ENCODE measurements around the gene SUGCT.
"Not testable (repeated sequence)": the region's sequence is repeated elsewhere in the genome, so short reads cannot be mapped to it uniquely, and the experiment has no call there.

Gene SUGCT

GRCh38 chr7:40649247-40649646 is 514.4 kb downstream of the SUGCT start:
- DNase-seq (ENCODE audit: low read depth in 3 of 3, low spot score in 1 of 3): no peak

- DNase-seq (ENCODE audit: low read depth in 3 of 3, low spot score in 1 of 3): not testable (repeated sequence)
These were observed 516.1 kb downstream of the SUGCT start for GRCh38 chr7:40650903-40651302.

- no peak for DNase-seq (ENCODE audit: low read depth in 3 of 3, low spot score in 1 of 3)
These were observed 519.4 kb downstream of the SUGCT start for GRCh38 chr7:40654171-40654570.

- DNase-seq (ENCODE audit: low read depth in 3 of 3, low spot score in 1 of 3): no peak
These were observed 520.6 kb downstream of the SUGCT start for GRCh38 chr7:40655426-40655825.

GRCh38 chr7:40656349-40656748 is 521.5 kb downstream of the SUGCT start:
- DNase-seq (ENCODE audit: low read depth in 3 of 3, low spot score in 1 of 3): no peak

- DNase-seq (ENCODE audit: low read depth in 3 of 3, low spot score in 1 of 3): no peak
These were observed 523.9 kb downstream of the SUGCT start for GRCh38 chr7:40658729-40659128.

GRCh38 chr7:40659231-40659630 is 524.4 kb downstream of the SUGCT start:
- DNase-seq (ENCODE audit: low read depth in 3 of 3, low spot score in 1 of 3): no peak

- no peak for DNase-seq (ENCODE audit: low read depth in 3 of 3, low spot score in 1 of 3)
These were observed 538.5 kb downstream of the SUGCT start for GRCh38 chr7:40673285-40673684.

- DNase-seq (ENCODE audit: low read depth in 3 of 3, low spot score in 1 of 3): no peak
These were observed 539.5 kb downstream of the SUGCT start for GRCh38 chr7:40674316-40674715.

- no peak for DNase-seq (ENCODE audit: low read depth in 3 of 3, low spot score in 1 of 3)
These were observed 540.9 kb downstream of the SUGCT start for GRCh38 chr7:40675741-40676140.

- DNase-seq (ENCODE audit: low read depth in 3 of 3, low spot score in 1 of 3): no peak
These were observed 541.4 kb downstream of the SUGCT start for GRCh38 chr7:40676221-40676620.

GRCh38 chr7:40680657-40681056 is 545.9 kb downstream of the SUGCT start:
- DNase-seq (ENCODE audit: low read depth in 3 of 3, low spot score in 1 of 3): no peak

- DNase-seq (ENCODE audit: low read depth in 3 of 3, low spot score in 1 of 3): no peak
These were observed 547.9 kb downstream of the SUGCT start for GRCh38 chr7:40682696-40683095.

- no peak for DNase-seq (ENCODE audit: low read depth in 3 of 3, low spot score in 1 of 3)
These were observed 559.4 kb downstream of the SUGCT start for GRCh38 chr7:40694026-40694809.

- DNase-seq (ENCODE audit: low read depth in 3 of 3, low spot score in 1 of 3): no peak
These were observed 560.2 kb downstream of the SUGCT start for GRCh38 chr7:40694991-40695390.

GRCh38 chr7:40697653-40698052 is 562.8 kb downstream of the SUGCT start:
- no peak for DNase-seq (ENCODE audit: low read depth in 3 of 3, low spot score in 1 of 3)

- no peak for DNase-seq (ENCODE audit: low read depth in 3 of 3, low spot score in 1 of 3)
These were observed 563.6 kb downstream of the SUGCT start for GRCh38 chr7:40698214-40698920.

- DNase-seq (ENCODE audit: low read depth in 3 of 3, low spot score in 1 of 3): no peak
These were observed 564.1 kb downstream of the SUGCT start for GRCh38 chr7:40698921-40699260.

GRCh38 chr7:40700653-40701421 is 566.0 kb downstream of the SUGCT start:
- DNase-seq (ENCODE audit: low read depth in 3 of 3, low spot score in 1 of 3): no peak

- no peak for DNase-seq (ENCODE audit: low read depth in 3 of 3, low spot score in 1 of 3)
These were observed 567.2 kb downstream of the SUGCT start for GRCh38 chr7:40701836-40702551.

GRCh38 chr7:40704172-40704571 is 569.4 kb downstream of the SUGCT start:
- DNase-seq (ENCODE audit: low read depth in 3 of 3, low spot score in 1 of 3): no peak
